ENCODE measurements around the gene LCN12.

DNA sequence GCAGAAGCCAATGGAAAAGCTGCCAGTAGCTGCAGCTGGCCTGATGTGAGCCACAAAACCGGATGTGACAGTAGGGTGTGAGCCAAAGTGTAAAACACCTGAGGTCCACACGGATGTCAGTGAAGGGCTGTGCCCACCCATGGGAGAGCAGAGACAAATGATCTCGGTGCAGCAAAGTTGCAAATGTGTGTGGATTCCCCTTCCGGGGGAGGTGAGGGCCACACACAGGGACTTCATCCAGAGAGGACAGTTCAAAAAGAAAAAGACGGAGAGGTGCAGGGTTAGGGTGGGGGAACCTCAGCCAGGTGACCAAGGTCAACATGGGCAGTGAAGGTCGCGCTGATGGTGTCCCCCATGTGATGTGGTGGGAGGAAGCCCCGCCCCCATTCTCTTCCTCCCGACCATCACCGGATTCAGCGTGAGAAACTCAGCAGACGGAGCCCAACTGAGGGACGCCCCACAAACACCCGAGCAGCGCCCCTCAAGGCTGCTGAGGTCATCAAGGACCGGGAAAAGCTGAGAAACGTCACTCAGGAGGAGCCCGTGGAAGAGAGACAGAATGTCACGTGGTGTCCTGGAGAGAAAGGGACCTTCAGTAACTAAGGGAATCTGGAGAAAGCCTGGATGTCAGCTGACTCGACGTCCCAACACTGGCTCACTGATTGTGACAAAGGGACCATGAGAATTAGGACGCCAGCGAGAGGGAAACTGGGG, 13.9 kb downstream of the LCN12 start:
- no peak for TF ChIP-seq RAD21 (conservative IDR thresholded peaks at IDR 0.05)
- TF ChIP-seq EP300 (conservative IDR thresholded peaks at IDR 0.05; ENCODE audit: poor library complexity, severe bottlenecking), result no peak
- TF ChIP-seq, protein P1, sequence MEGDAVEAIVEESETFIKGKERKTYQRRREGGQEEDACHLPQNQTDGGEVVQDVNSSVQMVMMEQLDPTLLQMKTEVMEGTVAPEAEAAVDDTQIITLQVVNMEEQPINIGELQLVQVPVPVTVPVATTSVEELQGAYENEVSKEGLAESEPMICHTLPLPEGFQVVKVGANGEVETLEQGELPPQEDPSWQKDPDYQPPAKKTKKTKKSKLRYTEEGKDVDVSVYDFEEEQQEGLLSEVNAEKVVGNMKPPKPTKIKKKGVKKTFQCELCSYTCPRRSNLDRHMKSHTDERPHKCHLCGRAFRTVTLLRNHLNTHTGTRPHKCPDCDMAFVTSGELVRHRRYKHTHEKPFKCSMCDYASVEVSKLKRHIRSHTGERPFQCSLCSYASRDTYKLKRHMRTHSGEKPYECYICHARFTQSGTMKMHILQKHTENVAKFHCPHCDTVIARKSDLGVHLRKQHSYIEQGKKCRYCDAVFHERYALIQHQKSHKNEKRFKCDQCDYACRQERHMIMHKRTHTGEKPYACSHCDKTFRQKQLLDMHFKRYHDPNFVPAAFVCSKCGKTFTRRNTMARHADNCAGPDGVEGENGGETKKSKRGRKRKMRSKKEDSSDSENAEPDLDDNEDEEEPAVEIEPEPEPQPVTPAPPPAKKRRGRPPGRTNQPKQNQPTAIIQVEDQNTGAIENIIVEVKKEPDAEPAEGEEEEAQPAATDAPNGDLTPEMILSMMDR (IDR thresholded peaks at IDR 0.05; ENCODE audit: poor library complexity, severe bottlenecking), result no peak
- no peak for TF ChIP-seq TAF1 (IDR thresholded peaks at IDR 0.05; ENCODE audit: low read depth)
- no peak for TF ChIP-seq POLR2AphosphoS5 (IDR thresholded peaks at IDR 0.05)
- TF ChIP-seq EZH2 (IDR thresholded peaks at IDR 0.05; ENCODE audit: borderline replicate concordance, insufficient read depth, low read length, poor library complexity, severe bottlenecking), result no peak
- TF ChIP-seq, protein P2, sequence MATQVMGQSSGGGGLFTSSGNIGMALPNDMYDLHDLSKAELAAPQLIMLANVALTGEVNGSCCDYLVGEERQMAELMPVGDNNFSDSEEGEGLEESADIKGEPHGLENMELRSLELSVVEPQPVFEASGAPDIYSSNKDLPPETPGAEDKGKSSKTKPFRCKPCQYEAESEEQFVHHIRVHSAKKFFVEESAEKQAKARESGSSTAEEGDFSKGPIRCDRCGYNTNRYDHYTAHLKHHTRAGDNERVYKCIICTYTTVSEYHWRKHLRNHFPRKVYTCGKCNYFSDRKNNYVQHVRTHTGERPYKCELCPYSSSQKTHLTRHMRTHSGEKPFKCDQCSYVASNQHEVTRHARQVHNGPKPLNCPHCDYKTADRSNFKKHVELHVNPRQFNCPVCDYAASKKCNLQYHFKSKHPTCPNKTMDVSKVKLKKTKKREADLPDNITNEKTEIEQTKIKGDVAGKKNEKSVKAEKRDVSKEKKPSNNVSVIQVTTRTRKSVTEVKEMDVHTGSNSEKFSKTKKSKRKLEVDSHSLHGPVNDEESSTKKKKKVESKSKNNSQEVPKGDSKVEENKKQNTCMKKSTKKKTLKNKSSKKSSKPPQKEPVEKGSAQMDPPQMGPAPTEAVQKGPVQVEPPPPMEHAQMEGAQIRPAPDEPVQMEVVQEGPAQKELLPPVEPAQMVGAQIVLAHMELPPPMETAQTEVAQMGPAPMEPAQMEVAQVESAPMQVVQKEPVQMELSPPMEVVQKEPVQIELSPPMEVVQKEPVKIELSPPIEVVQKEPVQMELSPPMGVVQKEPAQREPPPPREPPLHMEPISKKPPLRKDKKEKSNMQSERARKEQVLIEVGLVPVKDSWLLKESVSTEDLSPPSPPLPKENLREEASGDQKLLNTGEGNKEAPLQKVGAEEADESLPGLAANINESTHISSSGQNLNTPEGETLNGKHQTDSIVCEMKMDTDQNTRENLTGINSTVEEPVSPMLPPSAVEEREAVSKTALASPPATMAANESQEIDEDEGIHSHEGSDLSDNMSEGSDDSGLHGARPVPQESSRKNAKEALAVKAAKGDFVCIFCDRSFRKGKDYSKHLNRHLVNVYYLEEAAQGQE (IDR thresholded peaks at IDR 0.05; ENCODE audit: borderline replicate concordance), result no peak
- no peak for TF ChIP-seq SMC3 (conservative IDR thresholded peaks at IDR 0.05; ENCODE audit: poor library complexity)
- no peak for TF ChIP-seq MXI1 (conservative IDR thresholded peaks at IDR 0.05; ENCODE audit: poor library complexity, severe bottlenecking)

Measured in neural cell (in vitro differentiated cells).